GM18870 (cell line): ENCODE data around the gene ANKRD40.

Experiments used
- ATAC-seq: cut with Tn5 transposase; IDR thresholded peaks from one replicate; pipeline ENCODE4 v1.9.1; 2021; ENCODE audit warnings: moderate library complexity; ENCODE audit not compliant: unreplicated experiment

ANKRD40 gene

DNA sequence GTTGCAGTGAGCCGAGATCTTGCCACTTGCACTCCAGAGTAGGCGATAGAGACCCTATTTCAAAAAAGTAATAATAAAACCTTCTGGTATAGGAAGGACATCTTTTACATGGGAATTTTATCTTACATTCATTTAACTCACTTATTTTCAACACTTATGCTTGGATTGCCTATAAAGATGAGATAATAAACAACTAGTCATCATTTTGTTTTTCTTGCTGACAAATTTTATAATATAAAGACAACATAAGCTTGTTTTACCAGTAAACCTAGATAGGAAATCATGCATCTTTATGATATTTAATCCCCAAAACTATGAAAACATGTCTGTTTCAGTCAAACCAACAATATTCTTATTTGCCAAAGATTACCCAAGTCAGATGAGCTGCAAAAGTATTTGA lies 56.1 kb downstream of the ANKRD40 start:
- no peak for ATAC-seq

DNA sequence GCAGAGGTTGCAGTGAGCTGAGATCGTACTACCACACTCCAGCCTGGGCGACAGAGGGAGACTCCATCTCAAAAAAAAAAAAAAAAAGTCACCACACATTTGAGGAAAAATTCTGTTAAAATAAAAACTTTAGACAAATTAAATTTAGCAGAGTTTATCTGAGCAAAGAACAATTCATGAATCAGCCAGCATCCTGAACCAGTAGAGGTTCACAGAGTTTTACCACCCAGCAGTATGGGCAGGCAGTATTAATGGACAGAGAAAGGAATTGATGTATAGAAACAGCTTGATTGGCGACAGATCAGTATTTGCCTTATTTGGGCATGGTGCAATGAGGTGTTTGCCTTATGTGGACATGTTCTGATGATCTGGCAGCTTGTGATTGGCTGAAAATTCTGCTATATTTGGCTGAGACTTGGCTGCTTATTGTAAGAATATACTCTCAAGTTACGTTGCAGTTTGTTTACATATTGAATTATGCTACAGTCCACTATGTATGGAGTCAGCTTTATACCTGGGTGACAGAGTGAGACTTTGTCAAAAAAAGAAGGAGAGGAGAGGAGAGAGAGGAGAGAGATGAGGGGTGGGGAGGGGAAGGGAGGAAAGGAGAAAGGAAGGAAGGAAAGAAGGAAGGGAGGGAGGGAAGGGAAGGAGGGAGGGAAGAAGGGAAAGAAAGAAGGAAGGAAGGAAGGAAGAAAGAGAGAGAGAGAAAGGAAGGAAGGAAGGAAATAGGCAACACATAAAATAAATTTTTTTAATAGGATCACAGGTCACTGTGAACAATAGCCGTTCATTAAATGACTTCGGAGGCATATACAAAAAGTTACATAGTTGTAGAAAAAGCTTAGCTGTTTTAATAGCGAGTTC lies 58.4 kb downstream of the ANKRD40 start:
- no peak for ATAC-seq

DNA sequence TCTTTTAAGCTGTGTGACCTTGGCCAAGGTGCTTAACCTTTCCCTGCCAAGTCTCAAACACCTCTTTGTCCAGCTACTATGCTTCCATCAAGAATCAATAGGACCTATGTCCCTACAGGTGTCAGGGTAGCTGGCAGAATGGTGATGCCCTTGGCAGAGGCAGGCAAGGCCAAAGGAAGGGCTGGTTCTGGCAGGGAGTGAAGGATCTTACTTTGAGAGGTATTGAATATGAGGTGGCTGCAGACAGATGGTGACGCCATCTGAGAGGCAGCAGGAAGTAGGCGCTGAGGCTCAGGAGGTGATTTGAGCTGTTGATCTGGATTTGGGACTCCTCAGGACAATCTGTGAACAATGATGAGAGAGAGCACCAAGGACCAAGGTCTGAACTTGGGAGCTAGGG lies 60.5 kb downstream of the ANKRD40 start:
- ATAC-seq: no peak

DNA sequence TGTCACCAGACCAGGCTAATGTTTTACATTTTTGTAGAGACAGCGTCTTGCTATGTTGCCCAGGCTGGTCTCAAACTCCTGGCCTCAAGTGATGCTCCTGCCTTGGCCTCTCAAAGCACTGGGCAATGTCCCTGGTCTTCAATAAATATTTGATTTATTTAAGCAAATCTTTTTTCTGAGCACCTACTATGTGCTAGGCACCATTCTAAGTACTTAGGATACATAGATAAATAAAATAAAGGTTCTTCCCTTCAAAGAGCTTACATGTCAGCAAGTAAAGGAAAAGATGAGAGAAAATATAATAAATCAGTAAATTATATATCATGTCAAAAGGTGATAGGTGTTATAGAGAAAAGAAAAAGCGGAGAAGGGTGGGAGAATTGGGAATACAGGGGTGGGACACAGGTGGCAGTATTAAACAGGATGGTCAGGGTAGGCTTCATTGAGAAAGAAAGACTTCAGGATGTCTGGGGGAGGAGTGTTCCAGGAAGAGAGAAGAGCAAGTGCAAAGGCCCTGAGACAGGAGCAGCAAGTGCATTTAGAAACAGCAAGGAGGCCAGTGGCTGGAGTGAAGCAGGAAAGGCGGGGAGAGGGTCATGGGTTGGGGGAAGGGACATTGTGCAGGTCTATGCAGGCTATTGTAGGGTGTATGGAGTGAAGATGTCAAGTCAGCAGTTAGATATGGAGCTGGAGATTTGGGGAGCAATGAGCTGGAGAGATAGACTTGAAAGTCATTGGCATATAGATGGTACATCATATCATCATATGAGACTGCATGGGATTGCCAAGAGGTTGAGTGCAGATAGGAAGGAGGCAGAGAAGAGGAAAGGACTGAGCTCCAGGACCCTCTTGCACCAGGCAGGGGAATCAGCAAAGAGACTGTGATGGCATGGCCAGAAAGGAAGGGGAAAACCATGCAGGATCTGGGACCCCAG lies 61.7 kb downstream of the ANKRD40 start:
- no peak for ATAC-seq
